ENCODE data around the gene SMARCD1.
"Not testable (repeated sequence)": the region's sequence is repeated elsewhere in the genome, so short reads cannot be mapped to it uniquely, and the experiment has no call there.

Gene SMARCD1

DNA sequence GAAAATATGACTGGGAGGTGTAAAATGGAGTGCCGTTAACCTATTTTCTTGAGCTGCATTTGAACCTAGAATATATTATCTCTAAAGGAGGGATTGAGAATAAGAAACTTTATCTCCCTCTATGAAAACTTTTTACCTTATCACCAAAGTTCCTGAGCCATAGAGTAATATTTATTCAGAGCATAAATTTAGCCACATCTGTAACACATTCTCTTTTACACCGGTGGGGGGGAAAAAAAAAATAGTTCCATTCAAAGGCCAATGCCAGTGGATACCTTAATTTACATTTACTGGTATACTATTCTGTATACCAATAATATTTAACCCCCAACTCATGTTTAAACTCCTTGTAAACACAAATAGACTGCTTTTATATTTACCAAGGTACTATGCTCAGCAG lies 60.3 kb downstream of the SMARCD1 start:
- DNase-seq (ENCODE audit: low spot score) = no peak

DNA sequence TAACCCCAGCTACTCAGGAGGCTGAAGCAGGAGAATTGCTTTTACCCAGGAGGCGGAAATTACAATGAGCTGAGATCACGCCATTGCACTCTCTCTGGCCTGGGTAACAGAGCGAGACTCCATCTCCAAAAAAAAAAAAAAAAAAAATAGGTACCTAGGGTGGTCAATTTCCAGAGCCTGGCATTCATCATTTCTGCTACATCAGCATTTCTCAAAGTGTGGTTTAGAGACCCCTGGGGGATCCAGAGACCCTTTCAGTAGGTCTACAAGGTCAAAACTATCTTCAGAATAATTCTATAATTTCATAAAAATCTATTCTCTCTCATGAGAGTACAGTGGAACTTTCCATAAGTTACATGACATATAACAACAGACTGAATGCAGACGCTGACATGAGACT lies 62.1 kb downstream of the SMARCD1 start:
- no peak for DNase-seq (ENCODE audit: low spot score)

DNA sequence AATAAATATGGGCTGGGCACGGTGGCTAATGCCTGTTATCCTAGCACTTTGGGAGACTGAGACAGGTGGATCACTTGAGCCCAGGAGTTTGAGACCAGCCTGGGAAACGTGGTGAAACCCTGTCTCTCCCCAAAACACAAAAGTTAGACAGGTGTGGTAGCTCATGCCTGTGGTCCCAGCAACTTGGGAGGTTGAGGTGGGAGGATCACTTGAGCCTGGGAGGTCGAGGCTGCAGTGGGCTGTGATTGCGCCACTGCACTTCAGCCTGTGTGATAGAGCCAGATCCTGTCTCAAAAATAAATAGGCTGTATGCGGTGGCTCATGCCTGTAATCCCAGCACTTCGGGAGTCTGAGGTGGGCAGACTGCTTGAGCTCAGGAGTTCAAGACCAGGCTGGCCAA lies 62.9 kb downstream of the SMARCD1 start:
- not testable (repeated sequence) for DNase-seq (ENCODE audit: low spot score)

DNA sequence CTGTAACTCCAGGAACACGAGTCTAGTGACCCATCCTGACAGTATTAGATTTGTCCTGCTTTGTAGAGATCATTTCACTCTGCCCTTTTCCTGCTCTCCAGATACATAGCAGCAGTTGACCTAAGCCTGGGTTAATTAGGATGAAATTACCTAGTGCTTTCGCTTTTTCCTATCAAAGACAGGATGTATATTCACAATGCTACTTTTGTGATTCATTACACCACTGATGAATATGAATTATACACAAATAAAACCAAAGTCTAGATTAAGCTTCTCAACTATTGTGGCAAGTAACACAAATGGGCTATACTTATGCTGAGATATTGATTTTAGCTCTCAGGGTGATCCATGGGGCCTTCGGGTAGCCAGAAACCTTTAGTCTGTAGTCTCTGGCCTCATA lies 64.2 kb downstream of the SMARCD1 start:
- no peak for DNase-seq (ENCODE audit: low spot score)

Measured in RKO (cell line).